Esophagus squamous epithelium (tissue), 5 donors: ENCODE data around the gene MATK. TPM values are rescaled to one million over a fixed set of nuclear protein-coding genes. Genes with fewer than 3 reads are reported as not detected.

ENCODE experiments used
- DNase-seq: peaks from one replicate; lab custom pipeline; 2025; lab: John Stamatoyannopoulos, UW
- H3K27ac ChIP-seq, 4 donors: fragments of 200-600 bp; sonication (generic); one replicate each; pipeline ENCODE4 v1.5.1; 2016 to 2019; ENCODE audit warnings: mild to moderate bottlenecking in 1 of 4
- H3K27me3 ChIP-seq, 4 donors: fragments of 200-600 bp; sonication (generic); 1 replicate in 3 of 4; 2 replicates in 1 of 4; pipeline versions ENCODE4 v1.5.1 to v1.6.0; 2017 to 2021; ENCODE audit warnings: antibody characterized with exemption in 1 of 4
- H3K36me3 ChIP-seq, 3 donors: fragments of 200-600 bp; sonication (generic); one replicate each; pipeline ENCODE4 v1.5.1; 2016 to 2019
- H3K4me1 ChIP-seq, 3 donors: fragments of 200-600 bp; sonication (generic); one replicate each; pipeline ENCODE4 v1.5.1; 2017 to 2019
- H3K4me3 ChIP-seq, 4 donors: fragments of 200-600 bp; sonication (generic); 1 replicate in 3 of 4; 2 replicates in 1 of 4; pipeline ENCODE4 v1.5.1; 2016 to 2019; ENCODE audit warnings: mild to moderate bottlenecking in 2 of 4, moderate library complexity in 1 of 4
- H3K9me3 ChIP-seq, 3 donors: fragments of 200-600 bp; sonication (generic); one replicate each; pipeline ENCODE4 v1.5.1; 2016 to 2019
- CTCF ChIP-seq, 6 experiments: fragments of 450-650 bp in 4 of 6; fragments of 200-600 bp in 2 of 6; sonication (generic) in 2 of 6; IDR thresholded peaks; one replicate each; pipeline ENCODE4 v1.5.1; 2016 to 2019; ENCODE audit warnings: antibody characterized with exemption in 6 of 6, mild to moderate bottlenecking in 4 of 6, moderate library complexity in 4 of 6
- POLR2A ChIP-seq, 4 donors: fragments of 450-650 bp; IDR thresholded peaks; one replicate each; pipeline ENCODE4 v1.6.1; 2017; ENCODE audit warnings: antibody characterized with exemption in 4 of 4, mild to moderate bottlenecking in 4 of 4, moderate library complexity in 3 of 4
- WGBS, 2 donors: methylation state at CpG; one replicate each; pipeline ENCODE4 v1.1.5; 2018; 5-methylcytosine and 5-hydroxymethylcytosine counted together
- intact Hi-C: fragments of 100-400 bp; cut with DNase I; formaldehyde crosslinking; loops from one replicate; pipeline ENCODE4 v1.15.0; 2022
- total RNA-seq, 4 donors: library from RNA; depleted of rRNA; stranded (reverse); fragments of >200 nt; gene quantifications; one replicate each; pipeline ENCODE4 v1.1.0, GENCODE V29; 2016
- donor health status: DM: yes; HTN: yes; CAD: no.

MATK gene
- total RNA-seq, 4 donors from 2014 or later, result 1.1 to 4.4 (median 2.1) TPM; not detected in 1

- Histone ChIP-seq H3K9me3 (no peaks in the 10 kb centered on the region), H3K4me1 (peaks cover 0 to 5% (median 0%) of the 10 kb centered on the region in 3 donors), H3K4me3 (no peak overlapping the region), H3K27ac (no peak overlapping the region), H3K27me3 (peaks cover 0 to 10% (median 0%) of the 10 kb centered on the region in 4 donors), H3K36me3 (peaks cover 0 to 38% (median 3%) of the 10 kb centered on the region in 3 donors)
- TF ChIP-seq CTCF (IDR thresholded peaks at IDR 0.05) (no peak), POLR2A (IDR thresholded peaks at IDR 0.05) (no peak)
- WGBS, 2 donors, result 80 to 83% methylated on average over 16 to 29 of the region's 35 CpGs
- DNase-seq, result no peak
- intact Hi-C loops, result no loop called here
These were observed 14.9 kb downstream of the MATK start for GRCh38 chr19:3771000-3771905.

- Histone ChIP-seq H3K4me3 (no peak overlapping the region), H3K4me1 (peaks cover 0 to 5% (median 0%) of the 10 kb centered on the region in 3 donors), H3K9me3 (no peaks in the 10 kb centered on the region), H3K27me3 (peaks cover 0 to 10% (median 0%) of the 10 kb centered on the region in 4 donors), H3K36me3 (peaks cover 0 to 47% (median 3%) of the 10 kb centered on the region in 3 donors), H3K27ac (no peak overlapping the region)
- WGBS, 2 donors, result 57 to 76% methylated on average over 4 to 8 of the region's 53 CpGs
- DNase-seq, result no peak
- intact Hi-C loops, result no loop called here
- TF ChIP-seq CTCF (IDR thresholded peaks at IDR 0.05), result no peak
- no peak for TF ChIP-seq POLR2A (IDR thresholded peaks at IDR 0.05)
These were observed 15.8 kb downstream of the MATK start for GRCh38 chr19:3770136-3770999.

- Histone ChIP-seq H3K27ac (no peak overlapping the region), H3K4me1 (peaks cover 0 to 5% (median 0%) of the 10 kb centered on the region in 3 donors), H3K27me3 (peaks cover 0 to 10% (median 0%) of the 10 kb centered on the region in 4 donors), H3K4me3 (no peak overlapping the region), H3K36me3 (peaks cover 0 to 52% (median 3%) of the 10 kb centered on the region in 3 donors), H3K9me3 (no peaks in the 10 kb centered on the region)
- TF ChIP-seq CTCF (IDR thresholded peaks at IDR 0.05), result no peak
- no peak for TF ChIP-seq POLR2A (IDR thresholded peaks at IDR 0.05)
- intact Hi-C loops, result no loop called here
- DNase-seq, result no peak
- WGBS, 2 donors, result no CpG with 5 or more reads among the region's 17 CpGs
These were observed 16.7 kb downstream of the MATK start for GRCh38 chr19:3769494-3769893.

GRCh38 chr19:3768748-3769099 lies 17.5 kb downstream of the MATK start:
- 76 to 82% methylated on average over 7 of the region's 7 CpGs for WGBS, 2 donors
- no peak overlapping the region for H3K27ac ChIP-seq
- TF ChIP-seq CTCF (IDR thresholded peaks at IDR 0.05) (no peak), POLR2A (IDR thresholded peaks at IDR 0.05) (no peak)
- peaks cover 0 to 10% (median 0%) of the 10 kb centered on the region in 4 donors for H3K27me3 ChIP-seq
- intact Hi-C loops, result no loop called here
- peaks cover 0 to 10% (median 2%) of the 10 kb centered on the region in 3 donors for H3K4me1 ChIP-seq
- no peak overlapping the region for H3K4me3 ChIP-seq
- DNase-seq, result no peak
- peaks cover 0 to 52% (median 3%) of the 10 kb centered on the region in 3 donors for H3K36me3 ChIP-seq
- H3K9me3 ChIP-seq, result no peaks in the 10 kb centered on the region
